GM19455 (cell line): Measurements from ENCODE around the gene NFKBIZ.

ENCODE experiments used
- ATAC-seq: cut with Tn5 transposase; IDR thresholded peaks from one replicate; pipeline ENCODE4 v1.9.1; 2021; ENCODE audit not compliant: unreplicated experiment

Gene NFKBIZ

GRCh38 chr3:101824702-101825101 lies 24.6 kb upstream of the NFKBIZ start:
- no peak for ATAC-seq

DNA sequence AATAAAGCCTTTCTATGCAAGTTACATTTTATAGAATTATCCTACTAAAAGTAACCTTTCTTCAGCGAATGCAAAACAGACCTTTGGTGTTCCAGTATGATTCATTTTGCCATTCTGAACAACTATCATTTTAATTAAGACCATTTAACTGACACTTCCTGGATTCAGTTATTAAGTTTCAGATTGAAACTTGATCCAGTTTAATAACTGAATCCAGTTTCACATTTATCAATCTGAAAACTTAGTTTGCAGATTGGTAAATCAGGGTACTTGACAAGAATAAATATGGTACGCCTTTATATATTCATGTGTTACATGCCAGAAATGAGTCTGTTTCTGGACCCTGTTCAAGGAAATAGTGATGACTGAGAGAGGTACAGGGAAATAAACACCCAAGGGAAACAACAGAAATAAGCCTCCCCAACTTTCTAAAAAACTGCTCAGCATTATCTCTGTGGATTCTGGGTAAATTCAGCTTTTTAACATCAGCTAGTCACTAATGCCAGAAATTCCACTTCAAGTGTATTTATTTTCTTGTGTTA lies 23.3 kb upstream of the NFKBIZ start:
- ATAC-seq = no peak

DNA sequence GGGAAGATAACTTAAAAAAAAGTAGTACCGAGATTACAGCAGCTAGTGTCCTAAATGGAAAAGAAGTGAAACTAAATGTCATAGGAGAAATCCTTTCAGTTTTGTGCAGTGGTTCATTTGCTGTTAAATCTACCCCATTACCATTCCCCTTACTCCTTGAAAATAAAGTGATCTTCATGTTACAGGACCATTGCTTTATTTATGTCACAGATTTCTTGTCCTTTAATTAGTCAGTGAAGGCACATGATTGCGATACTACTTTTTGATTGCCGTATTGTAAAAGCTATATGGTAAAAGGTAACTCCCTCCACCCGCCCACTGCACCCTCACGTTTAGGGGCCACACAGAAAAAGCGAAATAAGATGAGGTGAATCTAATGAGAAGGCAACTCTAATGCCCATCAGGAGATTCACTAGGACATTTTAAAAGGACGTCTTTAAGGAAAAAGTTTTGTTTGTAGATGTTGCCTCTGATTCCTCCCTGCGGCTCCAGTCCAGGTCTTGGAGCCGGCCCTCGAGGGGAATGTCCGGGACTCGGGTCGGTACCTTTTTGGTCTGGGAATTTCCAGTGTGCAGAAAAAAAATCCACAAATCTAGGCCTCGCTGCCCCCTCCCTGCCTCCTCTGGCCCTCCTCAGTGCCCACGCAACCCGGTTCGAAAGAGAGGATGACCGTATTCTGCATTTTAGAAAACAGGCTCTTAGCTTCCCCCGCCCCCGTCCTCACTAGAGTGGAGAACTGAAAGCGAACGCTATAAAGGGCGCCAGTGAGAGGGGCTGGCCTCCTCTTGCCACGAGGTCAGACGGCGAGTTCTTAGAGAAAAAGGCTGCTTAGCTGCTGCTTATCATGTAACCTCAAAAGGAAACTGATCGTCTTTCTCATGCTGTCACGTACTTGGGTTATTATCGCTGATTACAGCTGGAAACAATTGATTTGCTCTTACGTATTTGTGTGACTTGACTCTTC lies 21.8 kb upstream of the NFKBIZ start:
- peak; percentile 92 for ATAC-seq

DNA sequence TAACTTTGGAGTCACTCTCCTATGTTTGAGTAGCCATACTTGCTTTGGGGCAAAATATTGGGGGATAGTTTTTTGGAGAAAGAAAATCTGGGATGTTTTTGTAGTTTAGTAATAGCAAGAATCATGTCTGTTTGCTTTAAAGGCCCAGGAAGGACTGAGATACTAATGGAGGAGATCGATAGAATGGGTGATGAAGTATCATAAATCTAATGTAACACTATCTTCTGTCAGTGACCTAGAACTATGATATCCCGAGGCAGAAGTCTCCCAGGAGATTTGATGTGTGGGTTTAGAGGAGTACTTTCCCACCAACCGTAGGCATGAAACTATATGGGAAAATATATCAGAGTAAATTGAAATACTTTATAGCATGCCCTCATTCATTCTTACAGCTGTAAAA lies 21.0 kb upstream of the NFKBIZ start:
- no peak for ATAC-seq

DNA sequence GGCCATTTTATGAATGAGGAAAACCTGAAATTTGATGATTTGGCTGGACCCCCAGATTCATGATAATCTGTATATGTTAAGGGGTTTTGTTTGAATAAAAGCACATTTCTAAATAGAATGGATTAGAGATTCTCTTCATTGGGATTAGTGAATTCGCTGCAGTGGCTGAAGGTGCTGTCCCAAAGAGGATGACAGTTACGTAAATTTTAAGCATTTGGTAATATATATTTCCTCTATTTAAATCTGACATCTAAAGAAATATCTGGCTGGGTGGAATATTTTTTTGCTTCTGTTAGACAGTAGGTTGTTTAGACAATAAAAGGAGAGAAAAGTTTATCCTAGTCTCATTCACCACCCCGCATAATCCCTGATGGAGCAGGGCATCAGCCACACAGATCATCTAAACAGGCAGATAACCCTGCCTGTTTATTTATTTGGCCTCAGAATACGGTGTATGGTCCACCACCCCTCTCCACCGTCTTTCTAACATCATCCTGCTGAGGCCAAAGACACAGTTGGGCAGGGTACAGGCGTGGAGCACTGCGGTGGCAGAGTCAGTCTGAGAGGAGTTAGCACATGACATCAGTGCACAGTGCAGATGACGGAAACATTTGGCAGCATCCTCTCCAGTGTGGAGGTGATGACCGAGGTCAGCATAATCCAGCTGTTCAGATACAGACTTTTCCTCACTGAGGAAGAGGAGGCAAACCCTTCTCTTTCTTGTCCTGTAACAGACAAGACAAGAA lies 20.4 kb upstream of the NFKBIZ start:
- peak; percentile 44 for ATAC-seq

DNA sequence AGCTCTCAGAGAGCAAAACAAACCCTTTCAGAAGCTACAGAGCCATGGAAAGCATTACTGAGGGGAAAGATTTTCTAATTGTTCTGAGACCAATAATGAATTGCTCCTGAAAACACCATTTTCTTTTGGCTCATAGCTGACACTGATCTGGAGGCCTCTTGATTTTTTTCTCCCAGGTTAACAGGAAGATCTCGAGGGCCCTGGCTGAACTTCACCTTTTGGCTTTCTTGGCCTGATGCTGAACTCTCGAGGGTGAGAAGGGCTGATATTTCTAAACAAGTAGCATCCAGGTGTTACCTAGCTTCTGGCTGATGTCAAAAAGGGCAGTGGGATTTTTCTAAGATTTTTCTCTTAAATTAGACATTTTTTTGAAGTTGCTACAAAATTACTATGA lies 19.9 kb upstream of the NFKBIZ start:
- ATAC-seq = no peak

- no peak for ATAC-seq
These were observed 19.4 kb upstream of the NFKBIZ start for GRCh38 chr3:101829874-101830273.

DNA sequence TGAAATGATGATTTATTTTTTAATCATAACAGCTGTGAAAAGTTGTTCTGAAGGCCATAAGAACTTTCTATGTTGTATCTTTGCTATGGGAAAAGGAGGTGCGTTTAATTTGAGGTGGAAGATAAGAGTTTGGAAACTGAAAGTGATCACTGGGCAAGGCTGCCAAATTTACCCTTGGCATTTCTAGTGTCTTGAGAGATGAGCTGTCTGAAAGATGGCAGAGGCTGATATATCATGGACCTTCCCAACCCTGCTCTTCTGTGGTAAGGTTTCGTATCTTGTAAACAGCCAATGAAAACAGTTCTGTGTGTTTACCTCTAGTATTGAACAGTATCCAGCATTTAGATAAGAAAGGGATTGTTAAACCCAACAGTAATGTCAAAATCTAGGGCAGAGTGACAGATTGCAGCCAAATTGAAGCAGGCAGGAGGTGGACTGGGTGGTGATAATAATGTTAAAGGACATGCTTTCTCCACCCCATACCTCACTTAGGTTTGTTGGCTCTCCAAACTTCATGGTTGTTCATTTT lies 15.8 kb upstream of the NFKBIZ start:
- no peak for ATAC-seq

DNA sequence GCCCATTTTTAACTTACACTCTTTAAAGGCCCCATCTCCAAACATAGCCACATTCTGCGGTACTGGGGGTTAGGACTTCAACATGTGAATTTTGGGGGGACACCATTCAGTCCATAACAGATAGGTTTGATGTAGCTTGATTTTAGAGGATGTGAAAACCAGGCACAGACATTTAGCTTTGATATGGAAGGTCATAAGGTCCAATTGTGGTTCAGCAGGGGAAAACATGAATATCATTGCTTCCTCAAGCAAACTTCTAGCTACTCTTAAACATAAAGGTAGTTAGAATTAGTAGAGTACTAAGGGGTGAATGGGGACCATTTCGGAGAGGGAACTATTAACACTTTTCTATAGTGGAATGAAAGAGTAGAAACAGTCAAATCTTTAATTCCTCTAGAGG lies 13.6 kb upstream of the NFKBIZ start:
- ATAC-seq = no peak

- no peak for ATAC-seq
These were observed 13.2 kb upstream of the NFKBIZ start for GRCh38 chr3:101836160-101836559.

- ATAC-seq = no peak
These were observed 12.4 kb upstream of the NFKBIZ start for GRCh38 chr3:101836652-101837598.

- no peak for ATAC-seq
These were observed 10.6 kb upstream of the NFKBIZ start for GRCh38 chr3:101838691-101839090.

GRCh38 chr3:101840066-101840465 lies 9.2 kb upstream of the NFKBIZ start:
- ATAC-seq = no peak

DNA sequence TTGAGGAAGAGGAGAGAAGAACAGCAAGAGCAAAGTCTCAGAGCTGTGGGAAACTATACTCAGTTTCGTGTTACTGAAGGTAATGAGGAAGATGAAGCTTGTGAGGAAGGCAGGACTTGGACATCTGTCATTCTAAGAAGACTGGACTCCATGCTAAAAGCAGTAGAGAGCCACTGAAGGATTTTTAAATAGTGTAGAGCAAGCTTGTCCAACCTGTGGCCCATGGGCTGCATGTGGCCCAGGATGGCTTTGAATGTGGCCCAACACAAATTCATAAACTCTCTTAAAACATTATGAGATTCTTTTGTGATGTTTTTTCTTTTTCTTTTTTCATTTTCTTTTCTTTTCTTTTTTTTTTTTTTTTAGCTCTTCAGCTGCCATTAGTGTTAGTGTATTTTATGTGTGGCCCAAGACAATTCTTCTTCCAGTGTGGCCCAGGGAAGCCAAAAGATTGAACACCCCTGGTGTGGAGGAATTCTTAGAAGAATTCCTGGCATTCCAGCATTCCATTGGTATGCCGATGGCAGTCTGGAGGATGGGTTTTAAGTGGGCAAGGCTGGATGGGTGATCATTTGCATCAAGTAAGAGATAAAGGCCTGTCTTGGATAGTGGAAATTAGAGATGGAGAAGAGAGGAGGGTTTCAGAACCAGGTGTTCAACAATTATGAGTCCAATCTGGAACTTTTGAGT lies 6.9 kb upstream of the NFKBIZ start:
- ATAC-seq = no peak

- no peak for ATAC-seq
These were observed 6.4 kb upstream of the NFKBIZ start for GRCh38 chr3:101842935-101843330.

- ATAC-seq = no peak
These were observed 3.9 kb upstream of the NFKBIZ start for GRCh38 chr3:101845425-101845824.

DNA sequence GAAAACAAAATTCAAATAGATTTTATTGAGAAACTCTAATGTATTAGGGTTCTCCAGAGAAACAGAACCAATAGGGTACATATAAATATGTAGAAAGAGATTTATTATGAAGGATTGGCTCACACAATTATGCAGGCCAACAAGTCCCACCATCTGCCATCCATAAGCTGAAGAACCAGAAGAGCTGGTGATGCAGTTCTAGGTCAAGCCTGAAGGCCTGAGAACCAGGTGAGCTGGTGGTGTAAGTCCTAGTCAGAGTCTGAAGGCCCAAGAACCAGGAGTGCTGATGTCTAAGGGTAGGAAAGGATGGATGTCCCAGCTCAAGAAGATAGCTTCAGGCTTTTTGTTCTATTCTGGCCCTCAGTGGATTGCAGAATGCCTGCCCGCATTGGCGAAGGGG lies 2.6 kb upstream of the NFKBIZ start:
- ATAC-seq = no peak

DNA sequence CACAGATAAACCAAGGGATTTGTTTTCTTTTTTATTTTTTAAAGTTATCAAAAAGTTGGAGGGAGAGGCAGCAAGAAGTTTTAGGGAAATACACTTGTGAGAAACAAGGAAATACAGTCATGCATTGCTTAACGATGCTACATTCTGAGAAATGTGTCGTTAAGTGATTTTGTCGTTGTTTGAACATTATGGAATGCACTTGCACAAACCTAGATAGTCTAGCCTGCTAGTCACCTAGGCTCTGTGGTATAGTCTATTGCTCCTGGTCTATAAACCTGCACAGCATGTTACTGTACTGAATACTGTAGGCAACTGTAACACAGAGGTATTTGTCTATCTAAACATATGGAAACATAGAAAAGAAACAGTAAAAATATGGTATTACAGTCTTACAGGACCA lies 2.0 kb upstream of the NFKBIZ start:
- no peak for ATAC-seq

GRCh38 chr3:101848326-101848725 lies 988 bp upstream of the NFKBIZ start:
- no peak for ATAC-seq

DNA sequence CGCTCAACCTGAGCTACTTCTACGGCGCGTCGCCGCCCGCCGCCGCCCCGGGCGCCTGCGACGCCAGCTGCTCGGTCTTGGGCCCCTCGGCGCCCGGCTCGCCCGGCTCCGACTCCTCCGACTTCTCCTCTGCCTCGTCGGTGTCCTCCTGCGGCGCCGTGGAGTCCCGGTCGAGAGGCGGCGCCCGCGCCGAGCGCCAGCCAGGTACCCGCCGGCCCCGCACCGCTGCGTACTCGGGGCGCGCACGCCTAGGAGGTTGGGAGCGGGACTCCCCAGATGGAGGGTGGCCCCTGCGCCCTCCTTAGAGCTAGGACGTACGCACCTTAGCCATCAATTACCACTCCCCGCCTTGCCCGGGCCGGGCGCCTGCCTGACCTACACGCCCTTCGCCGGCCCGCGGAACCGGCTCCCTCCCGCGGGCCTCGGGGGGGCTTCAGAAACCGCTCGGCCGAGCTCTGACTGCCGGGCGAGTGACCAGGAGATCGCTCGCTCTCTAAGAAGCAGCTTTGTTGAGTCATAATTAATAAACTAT lies 466 bp downstream of the NFKBIZ start:
- peak; percentile 27 for ATAC-seq
